ENCODE results near the gene FBXW12.

- TF ChIP-seq EZH2 (IDR thresholded peaks at IDR 0.05) (no peak), CTCF (IDR thresholded peaks at IDR 0.05) (no peak)
Observed at GRCh38 chr3:48347500-48347899, 24.5 kb upstream of the FBXW12 start.

Data from neural progenitor cell (in vitro differentiated cells).